Limb (tissue), 2 donors: Measurements from ENCODE around the gene SYNE1.

ENCODE experiments used
- DNase-seq, 2 donors: peaks; one replicate each; pipeline ENCODE4 v3.0.0-alpha.2; 2016; ENCODE audit errors: extremely low spot score in 2 of 2

SYNE1 gene

GRCh38 chr6:152323376-152323775, 313.8 kb downstream of the SYNE1 start:
- DNase-seq: no peak

DNA sequence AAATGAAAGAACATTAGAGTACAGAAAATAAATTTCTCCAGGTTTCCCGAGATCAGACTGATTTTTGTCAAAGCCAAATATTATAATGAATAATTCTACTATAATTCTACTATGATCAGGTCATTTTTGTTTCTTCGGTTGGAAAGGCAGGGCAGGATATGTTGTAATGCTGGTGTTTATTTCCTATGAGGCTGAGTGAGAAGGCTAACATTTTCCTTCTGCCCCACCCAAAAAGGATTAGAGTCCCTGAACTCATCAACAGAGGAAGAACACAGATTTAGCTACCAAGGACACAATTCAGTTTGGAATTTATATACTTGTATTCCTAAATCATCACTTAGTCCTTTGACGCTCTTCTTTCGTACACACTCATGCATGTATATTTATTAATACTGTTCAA, 318.9 kb downstream of the SYNE1 start:
- no peak for DNase-seq

- DNase-seq: no peak
These were observed 321.1 kb downstream of the SYNE1 start for GRCh38 chr6:152316024-152316423.

DNA sequence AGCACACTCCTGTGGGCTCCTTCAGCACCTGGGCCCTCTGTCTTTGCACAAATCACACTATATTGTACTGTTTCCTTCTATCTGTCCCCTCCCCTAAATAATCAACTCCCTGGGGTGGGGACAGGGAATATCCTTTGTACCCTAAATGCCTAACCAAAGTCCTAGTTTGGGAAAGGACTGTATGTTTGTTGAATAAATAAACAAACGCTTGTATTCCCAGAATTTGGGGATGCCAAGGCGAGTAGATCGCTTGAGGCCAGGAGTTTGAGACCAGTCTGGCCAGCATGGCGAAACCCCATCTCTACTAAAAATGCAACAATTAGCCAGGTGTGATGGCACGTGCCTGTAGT, 322.7 kb downstream of the SYNE1 start:
- DNase-seq: no peak

DNA sequence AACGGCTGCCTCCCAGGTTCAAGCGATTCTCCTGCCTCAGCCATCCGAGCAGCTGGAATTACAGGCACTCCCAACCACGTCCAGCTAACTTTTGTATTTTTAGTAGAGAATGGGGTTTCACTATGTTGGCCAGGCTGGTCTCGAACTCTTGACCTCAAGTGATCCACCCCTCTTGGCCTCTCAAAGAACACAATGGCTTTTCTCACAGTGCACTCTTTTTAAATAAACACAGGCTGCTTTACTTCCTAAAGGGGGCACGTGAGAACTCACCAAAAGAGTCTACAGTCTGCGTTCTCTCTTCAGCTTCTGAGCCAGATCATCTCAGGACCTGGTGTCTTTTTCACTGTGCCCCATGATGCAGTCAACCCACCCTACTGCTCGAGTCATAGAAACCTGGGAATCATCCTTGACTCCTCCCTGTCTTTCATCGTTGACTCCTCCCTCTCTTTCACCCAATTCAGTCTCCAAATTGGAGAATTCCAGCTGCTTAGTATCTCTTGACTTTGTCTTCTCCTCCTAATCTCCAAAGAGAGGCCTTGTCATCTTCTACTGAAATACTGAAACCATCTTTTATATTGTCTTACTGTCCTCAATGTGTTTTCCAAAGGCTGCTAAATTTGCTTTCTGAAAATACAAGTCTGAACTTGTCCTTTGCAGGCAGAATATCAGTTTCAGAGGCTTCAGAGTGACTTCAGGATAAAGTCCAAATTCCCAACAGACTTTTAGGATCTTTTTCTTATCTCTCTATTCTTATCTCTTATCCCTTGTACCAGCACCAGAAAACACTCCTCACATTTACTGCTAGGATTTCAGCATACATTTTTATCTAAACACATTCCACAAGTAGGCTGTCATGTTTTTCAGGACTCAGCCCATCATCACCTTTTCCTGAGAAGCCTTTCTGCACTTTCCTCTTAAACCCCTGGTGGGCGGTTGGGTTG, 323.4 kb downstream of the SYNE1 start:
- no peak for DNase-seq

- DNase-seq: no peak
These were observed 324.7 kb downstream of the SYNE1 start for GRCh38 chr6:152312434-152312833.

- no peak for DNase-seq
These were observed 326.7 kb downstream of the SYNE1 start for GRCh38 chr6:152310371-152310954.

DNA sequence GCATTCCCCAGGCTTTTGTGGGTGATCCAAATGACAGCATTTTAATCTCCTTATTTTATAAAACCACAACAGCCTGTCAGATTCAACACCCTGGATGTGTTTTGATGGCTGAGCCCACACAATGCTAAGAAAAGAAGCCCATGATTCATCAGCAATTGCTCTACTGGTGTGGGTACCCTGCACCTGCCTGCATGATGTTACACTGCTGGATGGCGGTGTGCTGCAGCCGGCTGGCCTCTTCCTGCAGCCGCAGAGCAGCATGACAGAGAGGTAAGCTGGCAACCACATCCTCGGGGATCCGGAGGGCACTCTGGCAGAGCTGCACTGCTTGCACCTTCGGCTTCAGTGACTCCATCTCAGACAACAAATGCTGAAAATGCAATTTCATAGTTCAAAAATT, 327.5 kb downstream of the SYNE1 start:
- DNase-seq: no peak

DNA sequence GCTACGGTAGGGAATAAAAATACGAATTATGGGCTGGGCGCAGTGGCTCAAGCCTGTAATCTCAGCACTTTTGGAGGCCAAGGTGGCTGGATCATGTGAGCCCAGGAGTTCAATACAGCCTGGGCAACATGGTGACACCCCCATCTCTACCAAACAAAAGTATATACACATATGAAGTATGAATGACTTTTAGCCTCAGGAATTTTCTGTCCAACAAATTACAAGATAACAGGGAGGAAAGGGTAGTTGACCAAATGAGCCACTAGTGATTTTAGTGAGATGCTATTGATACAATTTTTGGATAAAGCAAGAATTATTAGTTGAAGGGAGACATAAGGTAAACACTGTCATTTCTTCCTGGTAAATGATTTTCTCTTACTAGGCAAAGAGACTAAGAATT, 328.2 kb downstream of the SYNE1 start:
- no peak for DNase-seq

GRCh38 chr6:152308306-152308705, 328.9 kb downstream of the SYNE1 start:
- DNase-seq: no peak

DNA sequence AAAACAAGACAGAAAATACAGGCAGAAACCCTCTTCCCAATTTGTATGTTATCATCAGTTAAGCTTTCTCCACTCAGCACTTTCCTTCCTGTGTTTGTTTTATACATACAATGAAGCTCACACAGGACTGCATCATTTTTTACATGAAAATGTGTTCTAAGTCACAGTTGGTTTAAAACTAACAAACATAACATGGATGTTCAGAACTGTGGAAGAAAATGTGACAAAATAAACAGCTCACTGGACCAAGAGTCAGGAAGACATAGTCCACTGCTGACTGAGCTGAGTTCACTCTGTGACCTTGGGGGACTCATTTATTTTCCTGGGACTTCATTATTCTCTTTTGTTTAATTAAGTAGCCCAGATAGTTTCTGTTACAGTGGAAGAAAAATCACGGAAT, 331.5 kb downstream of the SYNE1 start:
- DNase-seq: no peak

GRCh38 chr6:152301765-152302568, 335.2 kb downstream of the SYNE1 start:
- DNase-seq: peak; percentile 91

DNA sequence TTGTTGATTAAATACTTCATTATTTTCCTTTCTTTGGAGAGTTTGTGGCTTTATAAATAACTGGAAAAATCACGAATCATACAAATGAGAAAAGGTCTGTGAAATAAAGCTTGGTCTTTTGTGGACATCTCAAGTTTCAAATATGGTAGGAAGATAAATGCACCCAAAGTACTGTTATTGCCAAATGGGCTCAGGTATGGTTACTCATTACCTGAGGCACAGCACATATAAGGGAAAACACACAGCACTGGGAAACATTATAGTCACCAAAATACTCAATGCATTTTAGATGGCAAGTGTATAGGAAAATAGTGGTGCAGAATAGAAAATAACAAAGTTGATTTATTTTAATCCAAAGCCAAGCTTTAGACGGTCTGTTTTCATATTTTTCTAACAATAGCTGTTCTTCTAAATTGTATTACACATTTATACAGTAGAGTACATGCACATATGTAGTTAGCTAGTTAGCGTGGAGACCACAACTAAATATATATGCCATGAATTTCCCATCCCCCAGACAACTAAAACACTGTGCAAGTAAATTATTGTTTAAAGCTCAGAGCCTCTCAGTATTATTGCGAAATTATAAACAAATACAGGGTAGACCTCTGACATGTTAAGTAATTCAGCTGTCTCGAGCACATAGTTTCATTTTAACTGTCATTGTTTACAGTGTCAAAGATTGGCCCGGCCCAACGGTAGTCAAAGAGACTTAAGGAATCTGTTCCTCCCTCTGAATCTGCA, 336.0 kb downstream of the SYNE1 start:
- DNase-seq: peak in 1 of 2 donors; percentile 16

- no peak for DNase-seq
These were observed 336.6 kb downstream of the SYNE1 start for GRCh38 chr6:152300517-152300916.

DNA sequence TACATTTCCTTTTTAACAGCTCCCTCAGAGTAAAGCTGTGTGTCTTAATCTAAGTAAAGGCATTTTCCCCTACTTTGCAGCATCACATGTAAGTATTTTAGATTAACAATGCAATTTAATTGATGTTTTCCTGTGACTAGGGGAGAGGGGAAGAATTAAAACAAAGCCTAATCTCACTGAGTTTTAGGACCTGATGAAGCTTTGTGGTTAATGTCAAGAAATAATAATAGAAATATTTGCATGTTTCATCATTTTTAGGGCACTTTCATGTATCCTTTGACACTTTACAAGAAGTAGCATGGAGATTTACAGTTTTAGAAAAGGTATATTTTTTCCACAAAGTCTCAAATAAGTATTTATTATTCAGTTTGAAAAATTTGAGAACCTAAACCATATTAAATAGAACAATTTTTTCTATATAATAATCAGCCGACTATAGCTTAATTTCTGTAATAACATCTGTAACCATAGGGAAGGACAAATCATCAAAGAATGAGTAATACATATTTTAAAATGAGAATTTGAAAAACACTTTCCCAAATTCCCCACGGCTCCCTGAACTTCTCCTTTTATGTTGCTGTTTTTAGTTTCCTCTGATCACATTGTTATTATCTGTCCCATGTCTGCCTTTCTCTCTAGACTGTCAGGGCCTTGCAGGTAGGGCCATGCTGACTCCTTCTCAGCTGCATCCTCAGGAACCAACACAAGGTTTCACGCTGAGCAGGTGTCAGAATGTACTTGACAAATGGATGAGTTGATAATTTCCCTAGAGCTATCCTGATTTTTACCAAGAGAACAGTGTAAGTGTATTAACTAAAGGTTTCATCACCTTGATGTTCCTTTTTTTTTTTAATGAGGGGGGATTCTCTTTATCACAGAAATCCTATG, 338.1 kb downstream of the SYNE1 start:
- no peak for DNase-seq

- DNase-seq: no peak
These were observed 339.0 kb downstream of the SYNE1 start for GRCh38 chr6:152298055-152298647.

DNA sequence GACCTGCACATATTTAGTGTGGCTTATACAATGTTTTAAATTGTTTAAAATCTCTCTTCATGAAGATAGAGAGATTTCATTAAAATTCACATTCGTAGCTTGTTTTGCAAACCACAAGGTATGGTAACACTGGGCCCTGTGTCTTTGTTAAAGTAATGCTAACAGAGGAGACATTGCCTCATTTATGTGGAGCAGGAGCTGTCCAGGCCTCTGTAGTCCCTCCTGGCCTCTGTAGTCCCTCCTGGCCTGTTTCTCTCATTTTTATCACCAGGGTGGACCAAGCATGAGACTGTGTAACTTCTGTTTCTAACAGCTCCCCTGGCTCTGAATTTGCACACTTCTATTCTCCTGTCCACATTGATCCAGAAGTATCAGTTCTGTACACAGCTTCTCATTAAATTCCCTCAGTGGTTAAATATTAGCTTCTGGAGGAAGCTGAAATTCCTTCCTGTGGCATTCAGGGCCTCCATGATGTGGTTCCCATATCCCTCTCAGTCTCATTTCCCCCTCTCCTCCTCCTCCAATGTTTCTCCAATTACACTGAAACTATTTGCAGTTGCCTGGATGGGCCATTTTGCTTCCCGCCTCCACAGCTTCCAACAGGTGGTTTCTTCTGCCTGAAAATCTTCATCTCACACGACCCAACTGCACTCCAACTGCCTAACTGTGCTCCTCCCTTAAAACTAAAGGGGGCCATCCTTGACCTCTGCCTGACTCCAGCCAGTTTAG, 340.4 kb downstream of the SYNE1 start:
- no peak for DNase-seq

DNA sequence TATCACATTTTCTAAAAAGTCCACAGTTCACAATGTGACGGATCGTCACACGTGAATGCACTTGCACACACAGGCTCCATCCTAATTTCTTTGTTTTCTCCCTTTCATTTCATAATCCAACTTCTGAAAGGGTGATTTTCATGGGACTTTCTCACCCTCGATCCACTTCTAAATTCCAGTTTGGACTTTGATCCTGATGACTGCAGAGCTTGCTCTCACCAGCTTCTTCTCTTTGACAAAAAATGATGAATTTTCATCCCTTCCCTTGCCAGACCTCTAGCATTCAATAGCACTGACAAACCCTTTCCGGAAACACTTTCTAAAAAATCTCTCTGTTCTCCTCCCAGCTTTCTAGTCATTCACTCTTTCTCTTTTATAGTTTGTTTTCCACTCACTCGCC, 341.2 kb downstream of the SYNE1 start:
- no peak for DNase-seq

DNA sequence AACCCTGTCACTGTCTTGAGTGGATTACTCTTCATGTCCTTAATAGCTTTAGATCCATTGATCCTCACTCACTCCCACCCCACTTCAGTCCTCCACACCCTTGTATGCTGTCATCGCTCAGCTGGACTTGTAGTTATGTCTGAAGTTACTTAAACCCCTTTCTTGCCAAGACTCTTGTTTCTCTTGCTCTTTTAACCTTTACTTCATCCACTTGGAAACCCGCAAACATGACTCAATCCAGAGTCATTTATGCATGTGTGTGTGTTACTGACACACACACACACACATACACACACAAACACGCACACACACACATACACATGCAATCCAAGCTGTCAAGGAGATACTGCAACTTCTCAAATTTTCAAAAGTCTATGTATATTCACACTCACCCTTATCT, 341.8 kb downstream of the SYNE1 start:
- no peak for DNase-seq
